Caco-2 (cell line): Measurements from ENCODE around the gene ACAD9. TPM values are rescaled to one million over a fixed set of nuclear protein-coding genes. Genes with fewer than 3 reads are reported as not detected.

Experiments
- BruUV-seq: library from RNA; stranded (reverse); fragments of 400-500 nt; replicated peaks from 2 replicates; lab custom pipeline; 2021; lab: Mats Ljungman, UMichigan
- CTCF ChIA-PET: fragments of 300-600 bp; sonication (Branson Sonifier 250); formaldehyde crosslinking; loops from one replicate; lab custom pipeline; 2022; ENCODE audit warnings: antibody characterized with exemption; lab: Charles Lee
- POLR2A ChIA-PET: fragments of 300-600 bp; sonication (Branson Sonifier 250); formaldehyde crosslinking; loops from one replicate; lab custom pipeline; 2022; ENCODE audit warnings: antibody characterized with exemption; lab: Charles Lee
- DNase-seq, 2 experiments: peaks; one replicate each; pipeline versions ENCODE4 v3.0.0 to v3.0.0-alpha.2; 2020 to 2022
- H3K27me3 ChIP-seq: replicated peaks from 2 replicates; pipeline ENCODE4 v1.6.0; 2011; ENCODE audit warnings: low read length; ENCODE audit not compliant: control insufficient read depth, insufficient read depth
- H3K36me3 ChIP-seq: 2 replicates; pipeline ENCODE4 v1.5.1; 2011; ENCODE audit warnings: low read length; ENCODE audit not compliant: control insufficient read depth, insufficient read depth
- H3K4me1 ChIP-seq: fragments of 250-450 bp; sonication (Bioruptor Pico); 2 replicates; pipeline ENCODE4 v1.5.1; 2020; ENCODE audit warnings: mild to moderate bottlenecking
- H3K4me3 ChIP-seq: 2 replicates; pipeline ENCODE4 v1.5.1; 2011; ENCODE audit warnings: low read depth, mild to moderate bottlenecking, control low read depth, low read length
- H3K9me3 ChIP-seq: fragments of 250-450 bp; sonication (Bioruptor Pico); 2 replicates; pipeline ENCODE4 v1.5.1; 2020; ENCODE audit warnings: mild to moderate bottlenecking, moderate library complexity
- H3K27ac Mint-ChIP-seq: one replicate; pipeline ENCODE4 v1.8.0; 2022; ENCODE audit warnings: mixed read lengths; ENCODE audit not compliant: unreplicated experiment
- H3K27me3 Mint-ChIP-seq: one replicate; pipeline ENCODE4 v1.8.0; 2022; ENCODE audit warnings: mixed read lengths; ENCODE audit not compliant: insufficient read depth, unreplicated experiment
- H3K36me3 Mint-ChIP-seq: one replicate; pipeline ENCODE4 v1.8.0; 2022; ENCODE audit warnings: mild to moderate bottlenecking, mixed read lengths; ENCODE audit not compliant: insufficient read depth, unreplicated experiment
- H3K4me1 Mint-ChIP-seq: one replicate; pipeline ENCODE4 v1.8.0; 2022; ENCODE audit warnings: low read depth, mixed read lengths; ENCODE audit not compliant: unreplicated experiment
- H3K4me3 Mint-ChIP-seq: one replicate; pipeline ENCODE4 v1.8.0; 2022; ENCODE audit warnings: mild to moderate bottlenecking, moderate library complexity, mixed read lengths; ENCODE audit not compliant: unreplicated experiment
- H3K9me3 Mint-ChIP-seq: one replicate; pipeline ENCODE4 v1.8.0; 2022; ENCODE audit warnings: mixed read lengths; ENCODE audit not compliant: unreplicated experiment
- CTCF ChIP-seq, 2 experiments: fragments of 200-600 bp in 1 of 2; IDR thresholded peaks; 1 replicate in 1 of 2; 2 replicates in 1 of 2; pipeline versions ENCODE4 v1.5.1 to v1.8.0; 2011 to 2022; ENCODE audit warnings: antibody characterized with exemption in 1 of 2, control low read depth in 1 of 2, inconsistent platforms in 1 of 2, low read depth in 1 of 2, low read length in 1 of 2, mild to moderate bottlenecking in 1 of 2, moderate library complexity in 1 of 2; ENCODE audit not compliant: insufficient read depth in 1 of 2, severe bottlenecking in 1 of 2, unreplicated experiment in 1 of 2
- intact Hi-C: fragments of 100-400 bp; cut with micrococcal nuclease; formaldehyde crosslinking; loops from one replicate; pipeline ENCODE4 v1.10.0; 2022; ENCODE audit not compliant: unreplicated experiment
- total RNA-seq: library from RNA; stranded (reverse); gene quantifications from 2 replicates; pipeline ENCODE4 v1.2.3, GENCODE V29; 2022

ACAD9 gene
- total RNA-seq, 1 experiment from 2014 or later = 60.0 TPM

- H3K4me1 ChIP-seq = no peaks in the 10 kb centered on the region
- H3K9me3 Mint-ChIP-seq = no peaks in the 10 kb centered on the region
Measured at GRCh38 chr3:128949158-128949557, 69.7 kb downstream of the ACAD9 start.

GRCh38 chr3:128950223-128950938, 71.0 kb downstream of the ACAD9 start:
- no TSS peak for BruUV-seq
- peak; percentile 47 to 49 for DNase-seq
- no peak overlapping the region for H3K4me3 ChIP-seq
- H3K9me3 ChIP-seq = no peaks in the 10 kb centered on the region
- ChIA-PET CTCF (interaction anchor here (0.7 to 0.9 kb wide), 2 partner anchors 72 to 270 kb away, joined by 3 read pairs; no protein-coding TSS in a partner anchor), POLR2A (no interaction called here)
- Mint-ChIP-seq H3K9me3 (no peaks in the 10 kb centered on the region), H3K27me3 (no peaks in the 10 kb centered on the region), H3K4me3 (no peak overlapping the region), H3K4me1 (no peaks in the 10 kb centered on the region), H3K27ac (no peak overlapping the region), H3K36me3 (peaks cover 9% of the 10 kb centered on the region)
- intact Hi-C loops = no loop called here
- no peaks in the 10 kb centered on the region for H3K36me3 ChIP-seq
- peak in 1 of 2 experiments; percentile 46 for TF ChIP-seq CTCF (IDR thresholded peaks at IDR 0.05; ENCODE audit: insufficient read depth in 1 of 2, low read depth in 1 of 2, low read length in 1 of 2, severe bottlenecking in 1 of 2, unreplicated experiment in 1 of 2)
- no peaks in the 10 kb centered on the region for H3K27me3 ChIP-seq
- no peaks in the 10 kb centered on the region for H3K4me1 ChIP-seq

More at GRCh38 chr3:128949158-128949557, 69.7 kb downstream of the ACAD9 start:
- Histone ChIP-seq H3K4me3 (no peak overlapping the region), H3K27me3 (no peaks in the 10 kb centered on the region), H3K36me3 (no peaks in the 10 kb centered on the region), H3K9me3 (no peaks in the 10 kb centered on the region)
- ChIA-PET CTCF (no interaction called here), POLR2A (interaction anchor here (0.6 kb wide), 1 partner anchor 870 kb away, joined by 3 read pairs; no protein-coding TSS in a partner anchor)
- intact Hi-C loops = no loop called here
- no peak for TF ChIP-seq CTCF (IDR thresholded peaks at IDR 0.05; ENCODE audit: insufficient read depth in 1 of 2, low read depth in 1 of 2, low read length in 1 of 2, severe bottlenecking in 1 of 2, unreplicated experiment in 1 of 2)
- DNase-seq = no peak
- H3K27me3 Mint-ChIP-seq = no peaks in the 10 kb centered on the region
- no peak overlapping the region for H3K4me3 Mint-ChIP-seq
- no peak overlapping the region for H3K27ac Mint-ChIP-seq
- H3K36me3 Mint-ChIP-seq = peaks cover 9% of the 10 kb centered on the region
- H3K4me1 Mint-ChIP-seq = no peaks in the 10 kb centered on the region
- BruUV-seq = no TSS peak

- Histone ChIP-seq H3K27me3 (no peaks in the 10 kb centered on the region), H3K9me3 (peaks cover 3% of the 10 kb centered on the region), H3K4me1 (no peaks in the 10 kb centered on the region), H3K36me3 (no peaks in the 10 kb centered on the region), H3K4me3 (no peak overlapping the region)
- Mint-ChIP-seq H3K9me3 (peaks cover 21% of the 10 kb centered on the region), H3K27ac (no peak overlapping the region), H3K4me1 (no peaks in the 10 kb centered on the region), H3K27me3 (peaks cover 4% of the 10 kb centered on the region), H3K36me3 (peaks cover 13% of the 10 kb centered on the region), H3K4me3 (no peak overlapping the region)
- no TSS peak for BruUV-seq
- CTCF ChIA-PET = no interaction called here
- no peak for TF ChIP-seq CTCF (IDR thresholded peaks at IDR 0.05; ENCODE audit: insufficient read depth in 1 of 2, low read depth in 1 of 2, low read length in 1 of 2, severe bottlenecking in 1 of 2, unreplicated experiment in 1 of 2)
- intact Hi-C loops = no loop called here
- DNase-seq = no peak
- POLR2A ChIA-PET = no interaction called here
Measured at GRCh38 chr3:128956440-128956839, 77.0 kb downstream of the ACAD9 start.

Other genes with a start within 250 kb of the ACAD9 start
- gene RPN1, start 228.8 kb upstream of the ACAD9 start, total RNA-seq = 282 and 291 TPM in 2 replicates
- 262 and 284 TPM in 2 replicates for gene RAB7A, start 153.4 kb upstream of the ACAD9 start, total RNA-seq
- gene CFAP92, start 114.5 kb downstream of the ACAD9 start, total RNA-seq = 4.5 and 5.9 TPM in 2 replicates
- 0.28 and 0.39 TPM in 2 replicates for gene EFCC1, start 121.7 kb downstream of the ACAD9 start, total RNA-seq
- not detected in 2 replicates for gene GP9, start 181.2 kb downstream of the ACAD9 start, total RNA-seq
- 10.8 and 12.3 TPM in 2 replicates for gene RAB43, start 242.2 kb downstream of the ACAD9 start, total RNA-seq